Activated CD4-positive, alpha-beta T cell treated with anti-CD3 and anti-CD28 coated beads, Interleukin-2, amount 10 ng/mL, durations not matched to agents 7 days and 5 days (primary cell): ENCODE data around the gene RCSD1. TPM values are rescaled to one million over a fixed set of nuclear protein-coding genes. Genes with fewer than 3 reads are reported as not detected.
A peak's percentile ranks its signal among the peaks of the same experiment; 100 is the strongest.

Source experiments
- CTCF ChIA-PET: fragments of 350-600 bp; sonication (Branson Sonifier 250); formaldehyde crosslinking; loops from one replicate; lab custom pipeline; 2021; ENCODE audit warnings: antibody characterized with exemption; lab: Charles Lee
- POLR2A ChIA-PET: fragments of 350-600 bp; sonication (Branson Sonifier 250); formaldehyde crosslinking; loops from one replicate; lab custom pipeline; 2021; ENCODE audit warnings: antibody characterized with exemption; lab: Charles Lee
- DNase-seq: peaks from one replicate; pipeline ENCODE4 v3.0.0-alpha.2; 2020
- H3K27ac Mint-ChIP-seq: one replicate; pipeline ENCODE4 v1.8.0; 2021; ENCODE audit warnings: mild to moderate bottlenecking, moderate library complexity, mixed read lengths
- H3K27me3 Mint-ChIP-seq: one replicate; pipeline ENCODE4 v1.8.0; 2021; ENCODE audit warnings: mixed read lengths
- H3K36me3 Mint-ChIP-seq: one replicate; pipeline ENCODE4 v1.8.0; 2021; ENCODE audit warnings: low read depth, mixed read lengths
- H3K4me1 Mint-ChIP-seq: one replicate; pipeline ENCODE4 v1.8.0; 2021; ENCODE audit warnings: mixed read lengths
- H3K4me3 Mint-ChIP-seq: one replicate; pipeline ENCODE4 v1.8.0; 2021; ENCODE audit warnings: mild to moderate bottlenecking, moderate library complexity, mixed read lengths
- H3K9me3 Mint-ChIP-seq: one replicate; pipeline ENCODE4 v1.8.0; 2021; ENCODE audit warnings: mixed read lengths
- total RNA-seq, 2 experiments: library from RNA; stranded (reverse); gene quantifications; one replicate each; pipeline ENCODE4 v1.2.3, GENCODE V29; 2021

RCSD1 gene
- total RNA-seq, result 100 to 1,000 TPM; 152 to 157 TPM

DNA sequence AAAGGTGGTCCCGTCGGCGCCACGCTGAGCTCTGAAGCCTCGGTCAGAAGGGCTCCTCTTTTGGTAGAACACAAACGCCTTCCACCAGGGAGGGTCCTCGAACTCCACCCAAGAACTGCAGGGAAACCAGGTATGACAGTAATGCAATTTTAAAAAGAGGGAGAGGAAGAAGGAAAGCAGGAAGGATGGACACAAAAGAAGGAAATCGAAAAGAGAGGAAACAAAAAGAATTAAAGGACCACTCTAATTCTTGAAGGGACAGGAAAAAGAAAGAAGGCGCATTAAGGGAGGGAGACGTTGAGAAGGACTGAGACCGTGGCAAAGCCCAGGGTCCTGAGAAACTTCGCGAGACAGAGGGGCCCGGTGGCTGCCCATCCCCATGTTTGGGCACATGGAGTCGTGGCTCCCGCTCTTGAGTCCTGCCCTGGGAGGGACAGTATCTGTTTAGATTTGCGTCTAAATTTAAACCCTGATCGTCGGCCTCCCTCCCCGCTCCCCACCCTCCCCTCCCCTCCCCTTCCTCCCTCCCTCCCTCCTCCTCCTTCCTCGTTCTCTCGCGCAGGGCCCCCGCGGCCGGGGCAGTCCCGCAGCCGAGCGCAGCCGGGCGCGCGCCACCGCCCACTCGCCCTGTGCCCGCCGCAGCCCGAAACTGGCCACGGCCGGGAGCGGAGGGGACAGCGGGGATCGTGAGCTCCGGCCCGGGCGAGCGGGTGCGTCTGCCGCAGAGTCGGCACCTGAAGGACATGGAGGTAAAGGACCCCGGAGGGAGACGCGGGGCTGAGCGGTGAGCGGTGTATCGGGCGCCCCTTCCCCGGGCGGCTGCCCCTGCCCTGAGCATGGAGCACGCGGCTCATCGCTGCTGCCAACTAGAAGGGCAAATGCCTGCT is at the start of gene RCSD1:
Gene RCSD1 (plus strand): TSS at position 552 of the 887 bp plus-strand sequence. CDS start 192 bp downstream, at position 744.
- DNase-seq, result peak; percentile 62
- POLR2A ChIA-PET, result no interaction called here
- Mint-ChIP-seq H3K4me1 (peaks cover 75% of the 10 kb centered on the region), H3K36me3 (peaks cover 60% of the 10 kb centered on the region), H3K9me3 (peaks cover 11% of the 10 kb centered on the region), H3K4me3 (peak within 1 kb of the TSS; percentile 85), H3K27me3 (no peaks in the 10 kb centered on the region), H3K27ac (peak within 1 kb of the TSS; percentile 99)
- CTCF ChIA-PET, result interaction anchor here (0.8 to 1.2 kb wide), 2 partner anchors 10 to 30 kb away, joined by 3 to 4 read pairs; no protein-coding TSS in a partner anchor

DNA sequence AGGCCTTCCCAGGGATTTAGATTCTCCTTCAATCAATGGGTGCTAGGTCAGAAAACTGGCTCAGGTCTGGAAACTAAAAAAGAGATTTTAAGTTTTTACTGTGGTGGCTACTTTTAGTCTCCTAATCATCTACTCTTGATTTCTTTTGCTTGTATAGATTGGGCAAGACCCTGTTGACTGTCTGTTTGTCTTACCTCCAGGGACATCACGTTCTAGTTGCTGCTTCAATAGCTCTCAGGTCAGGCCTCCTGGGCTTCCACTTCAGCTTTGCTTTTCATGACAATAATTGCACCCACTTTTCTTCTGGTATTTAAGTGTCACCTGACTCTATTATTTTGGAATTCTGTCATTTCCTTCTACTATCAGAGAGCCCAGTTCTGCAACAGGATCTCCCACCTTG is 48.0 kb upstream of the RCSD1 start:
- Mint-ChIP-seq H3K9me3 (no peaks in the 10 kb centered on the region), H3K36me3 (no peaks in the 10 kb centered on the region), H3K4me1 (no peaks in the 10 kb centered on the region), H3K27me3 (peaks cover 5% of the 10 kb centered on the region), H3K27ac (no peak overlapping the region), H3K4me3 (no peak overlapping the region)
- ChIA-PET CTCF (interaction anchor here (1.3 to 1.4 kb wide), 2 partner anchors 31 to 133 kb away, joined by 3 read pairs; no protein-coding TSS in a partner anchor), POLR2A (no interaction called here)
- no peak for DNase-seq

DNA sequence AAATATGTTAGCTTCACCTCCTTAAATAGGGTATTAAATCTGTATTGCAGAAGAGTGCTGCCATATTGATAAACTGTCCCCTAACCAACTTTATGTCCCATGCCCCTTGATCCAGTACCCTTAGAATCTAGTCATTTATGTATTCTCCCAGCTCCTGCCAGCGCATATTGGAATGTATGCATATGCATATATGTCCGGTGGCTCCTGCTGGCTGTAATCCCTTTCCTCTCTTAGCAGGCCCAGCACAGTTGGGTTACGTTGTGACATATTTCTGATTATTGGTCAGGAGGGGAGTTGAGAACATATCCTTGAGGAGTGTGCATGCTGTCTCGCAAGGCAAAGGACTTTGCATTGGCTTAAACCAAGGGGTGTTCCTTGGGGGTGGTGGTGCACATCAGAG is 47.3 kb upstream of the RCSD1 start:
- no peak for DNase-seq
- POLR2A ChIA-PET, result no interaction called here
- Mint-ChIP-seq H3K4me1 (no peaks in the 10 kb centered on the region), H3K27ac (no peak overlapping the region), H3K27me3 (peaks cover 1% of the 10 kb centered on the region), H3K36me3 (no peaks in the 10 kb centered on the region), H3K9me3 (no peaks in the 10 kb centered on the region), H3K4me3 (no peak overlapping the region)
- CTCF ChIA-PET, result interaction anchor here (1.3 to 1.4 kb wide), 2 partner anchors 32 to 132 kb away, joined by 3 read pairs; no protein-coding TSS in a partner anchor

- no peak overlapping the region for H3K4me3 Mint-ChIP-seq
- ChIA-PET CTCF (interaction anchor here (0.7 to 2.3 kb wide), 2 partner anchors 16 to 78 kb away, joined by 3 to 5 read pairs; no protein-coding TSS in a partner anchor), POLR2A (no interaction called here)
- DNase-seq, result no peak
- no peaks in the 10 kb centered on the region for H3K27me3 Mint-ChIP-seq
- no peaks in the 10 kb centered on the region for H3K36me3 Mint-ChIP-seq
- no peaks in the 10 kb centered on the region for H3K9me3 Mint-ChIP-seq
- no peak overlapping the region for H3K27ac Mint-ChIP-seq
- no peaks in the 10 kb centered on the region for H3K4me1 Mint-ChIP-seq
Measured at GRCh38 chr1:167584581-167584980, 45.5 kb upstream of the RCSD1 start.

DNA sequence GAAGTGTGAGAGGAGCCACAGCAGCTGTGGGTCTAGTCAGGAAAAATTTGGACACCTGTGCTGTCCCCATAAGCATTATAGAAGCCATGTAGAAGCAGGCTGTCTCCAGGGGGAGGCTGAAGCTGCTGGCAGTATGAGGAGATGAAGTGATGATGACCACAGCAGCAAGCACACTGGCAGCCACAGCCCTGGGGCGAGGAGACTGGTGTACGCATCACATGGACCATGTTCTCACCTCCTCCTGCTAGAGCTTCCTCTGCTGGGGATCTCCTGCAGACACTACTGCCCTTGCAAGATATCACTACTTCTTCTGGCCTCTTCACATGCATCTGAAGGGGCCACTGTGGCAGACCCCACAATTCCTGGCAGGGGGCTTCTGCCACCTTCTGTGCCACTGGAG is 42.7 kb upstream of the RCSD1 start:
- Mint-ChIP-seq H3K36me3 (no peaks in the 10 kb centered on the region), H3K4me1 (no peaks in the 10 kb centered on the region), H3K27me3 (no peaks in the 10 kb centered on the region), H3K9me3 (no peaks in the 10 kb centered on the region), H3K27ac (no peak overlapping the region), H3K4me3 (no peak overlapping the region)
- CTCF ChIA-PET, result interaction anchor here (1.1 to 1.3 kb wide), 2 partner anchors 12 to 128 kb away, joined by 3 read pairs; no protein-coding TSS in a partner anchor
- no peak for DNase-seq
- POLR2A ChIA-PET, result no interaction called here

DNA sequence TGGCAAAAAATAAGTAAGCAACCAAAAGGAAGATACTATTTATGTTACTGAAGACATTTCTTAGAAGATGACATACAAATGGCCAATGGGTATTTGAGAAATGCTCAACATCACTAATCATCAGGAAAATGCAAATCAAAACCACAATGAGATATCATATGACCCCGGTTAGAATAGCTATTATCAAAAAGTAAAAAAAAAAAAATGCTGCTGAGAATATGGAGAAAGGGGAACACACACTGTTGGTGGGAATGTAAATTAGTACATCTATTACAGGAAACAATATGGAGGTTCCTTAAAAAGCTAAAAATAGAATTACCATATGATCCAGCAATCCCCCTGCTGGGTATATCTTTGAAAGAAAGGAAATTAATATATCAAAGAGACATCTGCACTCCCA is 42.2 kb upstream of the RCSD1 start:
- no peaks in the 10 kb centered on the region for H3K27me3 Mint-ChIP-seq
- H3K4me1 Mint-ChIP-seq, result no peaks in the 10 kb centered on the region
- DNase-seq, result no peak
- H3K4me3 Mint-ChIP-seq, result no peak overlapping the region
- CTCF ChIA-PET, result interaction anchor here (0.6 kb wide), 1 partner anchor 40 kb away, joined by 4 read pairs; no protein-coding TSS in a partner anchor
- no peaks in the 10 kb centered on the region for H3K36me3 Mint-ChIP-seq
- no peak overlapping the region for H3K27ac Mint-ChIP-seq
- no peaks in the 10 kb centered on the region for H3K9me3 Mint-ChIP-seq
- POLR2A ChIA-PET, result no interaction called here

- CTCF ChIA-PET, result interaction anchor here (0.6 kb wide), 1 partner anchor 39 kb away, joined by 4 read pairs; no protein-coding TSS in a partner anchor
- Mint-ChIP-seq H3K27me3 (no peaks in the 10 kb centered on the region), H3K9me3 (no peaks in the 10 kb centered on the region), H3K27ac (no peak overlapping the region), H3K36me3 (no peaks in the 10 kb centered on the region), H3K4me3 (no peak overlapping the region), H3K4me1 (peaks cover 2% of the 10 kb centered on the region)
- POLR2A ChIA-PET, result no interaction called here
- no peak for DNase-seq
Measured at GRCh38 chr1:167588361-167588760, 41.7 kb upstream of the RCSD1 start.

DNA sequence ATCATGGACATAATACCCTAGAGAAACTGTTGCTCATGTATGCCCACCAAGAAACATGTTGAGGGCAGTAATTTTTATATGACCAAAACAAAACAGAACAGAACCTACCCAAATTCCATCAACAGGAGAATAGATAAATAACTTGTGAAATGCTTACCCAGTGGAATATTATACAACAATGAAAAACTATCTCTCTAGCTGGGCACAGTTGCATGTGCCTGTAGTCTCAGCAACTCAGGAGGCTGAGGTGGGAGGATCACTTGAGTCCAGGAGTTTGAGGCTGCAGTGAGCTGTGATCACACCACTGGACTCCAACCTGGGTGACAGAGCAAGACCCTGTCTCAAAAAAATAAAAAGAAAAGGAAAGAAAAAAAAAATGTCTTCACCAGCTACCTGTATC is 37.6 kb upstream of the RCSD1 start:
- no peak overlapping the region for H3K4me3 Mint-ChIP-seq
- CTCF ChIA-PET, result no interaction called here
- no peak overlapping the region for H3K27ac Mint-ChIP-seq
- H3K4me1 Mint-ChIP-seq, result peaks cover 7% of the 10 kb centered on the region
- DNase-seq, result no peak
- H3K27me3 Mint-ChIP-seq, result peaks cover 5% of the 10 kb centered on the region
- H3K36me3 Mint-ChIP-seq, result no peaks in the 10 kb centered on the region
- H3K9me3 Mint-ChIP-seq, result no peaks in the 10 kb centered on the region
- POLR2A ChIA-PET, result no interaction called here

DNA sequence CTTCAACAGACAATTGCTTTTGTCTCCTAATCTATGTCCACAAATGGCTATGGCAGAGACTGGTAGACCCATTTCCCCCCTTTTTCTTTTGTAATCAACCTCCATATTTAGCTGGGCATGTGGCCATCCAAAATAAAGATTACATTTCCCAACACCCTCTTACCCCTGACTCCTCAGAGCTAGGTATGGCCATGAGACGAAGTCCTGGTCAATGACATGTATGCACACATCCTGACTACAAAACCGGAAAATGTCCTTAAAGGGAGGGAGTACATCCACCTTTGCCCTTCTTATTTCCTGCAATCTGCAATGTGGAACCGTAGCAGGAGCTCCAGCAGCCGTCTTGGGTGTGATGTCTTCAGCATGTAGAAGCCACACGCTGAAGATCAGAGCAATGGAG is 36.2 kb upstream of the RCSD1 start:
- no peak for DNase-seq
- Mint-ChIP-seq H3K27ac (no peak overlapping the region), H3K36me3 (peaks cover under 1% of the 10 kb centered on the region), H3K4me3 (no peak overlapping the region), H3K27me3 (peaks cover 5% of the 10 kb centered on the region), H3K9me3 (no peaks in the 10 kb centered on the region), H3K4me1 (peaks cover 8% of the 10 kb centered on the region)
- ChIA-PET POLR2A (no interaction called here), CTCF (interaction anchor here (0.6 to 1.5 kb wide), 2 partner anchors 12 to 56 kb away, joined by 4 read pairs; no protein-coding TSS in a partner anchor)

DNA sequence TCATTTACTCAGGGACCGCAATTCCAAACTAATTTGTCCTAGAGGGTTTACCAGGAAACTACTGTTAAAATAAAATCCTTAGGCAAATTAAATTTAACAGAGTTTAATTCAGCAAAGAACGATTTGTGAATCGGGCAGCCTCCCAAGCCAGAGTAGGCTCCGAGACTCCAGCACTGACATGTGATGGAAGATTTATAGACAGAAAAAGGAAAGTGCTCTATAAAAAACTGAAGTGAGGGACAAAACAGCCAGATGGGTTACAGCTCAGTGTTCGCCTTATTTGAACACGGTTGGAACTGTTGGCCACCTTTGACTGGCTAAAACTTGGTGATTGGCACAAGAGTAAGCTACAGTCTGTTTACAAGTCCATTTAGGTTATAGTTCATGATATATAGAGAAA is 35.2 kb upstream of the RCSD1 start:
- Mint-ChIP-seq H3K27me3 (peaks cover 5% of the 10 kb centered on the region), H3K36me3 (peaks cover 3% of the 10 kb centered on the region), H3K4me3 (no peak overlapping the region), H3K4me1 (peaks cover 14% of the 10 kb centered on the region), H3K9me3 (no peaks in the 10 kb centered on the region), H3K27ac (no peak overlapping the region)
- DNase-seq, result no peak
- CTCF ChIA-PET, result interaction anchor here (1.5 kb wide), 1 partner anchor 55 kb away, joined by 4 read pairs; no protein-coding TSS in a partner anchor
- POLR2A ChIA-PET, result no interaction called here

GRCh38 chr1:167599957-167600581 is 30.0 kb upstream of the RCSD1 start:
- peaks cover 7% of the 10 kb centered on the region for H3K9me3 Mint-ChIP-seq
- POLR2A ChIA-PET, result interaction anchor here (1.0 to 1.5 kb wide), 2 partner anchors 32 to 36 kb away, joined by 3 to 9 read pairs; no protein-coding TSS in a partner anchor

More at GRCh38 chr1:167599957-167600581, 30.0 kb upstream of the RCSD1 start:
- peaks cover 44% of the 10 kb centered on the region for H3K4me1 Mint-ChIP-seq
- H3K4me3 Mint-ChIP-seq, result no peak overlapping the region
- peak overlapping the region; percentile 83 for H3K27ac Mint-ChIP-seq
- CTCF ChIA-PET, result interaction anchor here (0.6 to 2.7 kb wide), 26 partner anchors 9 to 114 kb away, joined by 3 to 19 read pairs (median 4); no protein-coding TSS in a partner anchor
- H3K27me3 Mint-ChIP-seq, result peaks cover 5% of the 10 kb centered on the region
- peaks cover 13% of the 10 kb centered on the region for H3K36me3 Mint-ChIP-seq
- DNase-seq, result peak; percentile 69
